Measurements from ENCODE around the gene COL20A1. TPM values are rescaled to one million over a fixed set of nuclear protein-coding genes. Genes with fewer than 3 reads are reported as not detected.

The COL20A1 gene
- total and polyA plus RNA-seq, 8 donors, result 0.53 to 2.4 TPM; not detected in 6

- Histone ChIP-seq H3K9me3 (peaks cover 0 to 16% (median 7%) of the 10 kb centered on the region in 4 donors), H3K27ac (no peak overlapping the region), H3K4me3 (no peak overlapping the region), H3K36me3 (no peaks in the 10 kb centered on the region), H3K4me1 (no peaks in the 10 kb centered on the region), H3K27me3 (peaks cover 5 to 92% (median 22%) of the 10 kb centered on the region in 3 donors)
- intact Hi-C loops (cut with DNase I; ENCODE audit: low total_unique reads), result no loop called here
- TF ChIP-seq EP300 (IDR thresholded peaks at IDR 0.05), result no peak
- no peak for TF ChIP-seq POLR2A (IDR thresholded peaks at IDR 0.05)
- TF ChIP-seq POLR2AphosphoS5 (IDR thresholded peaks at IDR 0.05), result no peak
- no peak for TF ChIP-seq CTCF (IDR thresholded peaks at IDR 0.05)
- DNase-seq, result no peak
- 73 to 76% (median 73%) methylated on average over 17 to 20 of the region's 20 CpGs for WGBS, 5 donors
These were observed 37.2 kb downstream of the COL20A1 start for GRCh38 chr20:63330084-63330760.

GRCh38 chr20:63330940-63331339 is 38.0 kb downstream of the COL20A1 start:
- WGBS, 5 donors, result 33 to 71% (median 41%) methylated on average over 7 to 13 of the region's 13 CpGs
- TF ChIP-seq CTCF (IDR thresholded peaks at IDR 0.05) (no peak), POLR2AphosphoS5 (IDR thresholded peaks at IDR 0.05) (no peak)
- H3K27me3 ChIP-seq, result peaks cover 8 to 92% (median 22%) of the 10 kb centered on the region in 3 donors
- no peaks in the 10 kb centered on the region for H3K4me1 ChIP-seq
- peaks cover 0 to 16% (median 7%) of the 10 kb centered on the region in 4 donors for H3K9me3 ChIP-seq
- no peak overlapping the region for H3K27ac ChIP-seq
- intact Hi-C loops (cut with DNase I; ENCODE audit: low total_unique reads), result no loop called here
- peak in 1 of 2 donors; percentile 74 for DNase-seq
- no peak overlapping the region for H3K4me3 ChIP-seq
- no peaks in the 10 kb centered on the region for H3K36me3 ChIP-seq

- TF ChIP-seq POLR2AphosphoS5 (IDR thresholded peaks at IDR 0.05) (no peak), POLR2A (IDR thresholded peaks at IDR 0.05) (no peak), CTCF (IDR thresholded peaks at IDR 0.05) (no peak), EP300 (IDR thresholded peaks at IDR 0.05) (no peak)
- Histone ChIP-seq H3K27me3 (peaks cover 8 to 92% (median 24%) of the 10 kb centered on the region in 3 donors), H3K4me3 (no peak overlapping the region), H3K4me1 (no peaks in the 10 kb centered on the region), H3K36me3 (no peaks in the 10 kb centered on the region), H3K9me3 (peaks cover 0 to 16% (median 5%) of the 10 kb centered on the region in 4 donors), H3K27ac (no peak overlapping the region)
- no peak for DNase-seq
- intact Hi-C loops (cut with DNase I; ENCODE audit: low total_unique reads), result no loop called here
- 87 to 97% (median 95%) methylated on average over 8 of the region's 8 CpGs for WGBS, 5 donors
These were observed 38.9 kb downstream of the COL20A1 start for GRCh38 chr20:63331741-63332400.

GRCh38 chr20:63332488-63333240 is 39.7 kb downstream of the COL20A1 start:
- Histone ChIP-seq H3K9me3 (peaks cover 0 to 16% (median 4%) of the 10 kb centered on the region in 4 donors), H3K36me3 (no peaks in the 10 kb centered on the region), H3K27me3 (peaks cover 8 to 98% (median 24%) of the 10 kb centered on the region in 3 donors), H3K4me1 (no peaks in the 10 kb centered on the region), H3K4me3 (no peak overlapping the region), H3K27ac (no peak overlapping the region)
- intact Hi-C loops (cut with DNase I; ENCODE audit: low total_unique reads), result no loop called here
- WGBS, 5 donors, result 76 to 88% (median 85%) methylated on average over 4 to 22 of the region's 22 CpGs
- no peak for DNase-seq
- TF ChIP-seq POLR2AphosphoS5 (IDR thresholded peaks at IDR 0.05), result no peak
- no peak for TF ChIP-seq POLR2A (IDR thresholded peaks at IDR 0.05)
- no peak for TF ChIP-seq EP300 (IDR thresholded peaks at IDR 0.05)
- TF ChIP-seq CTCF (IDR thresholded peaks at IDR 0.05), result no peak

Measured in stomach (tissue), 9 donors.